ENCODE results near the gene RGS14.
"Not testable (repeated sequence)": the region's sequence is repeated elsewhere in the genome, so short reads cannot be mapped to it uniquely, and the experiment has no call there.

RGS14 gene

GRCh38 chr5:177367323-177367848 lies 9.7 kb downstream of the RGS14 start:
- DNase-seq: no peak

GRCh38 chr5:177367981-177368868 lies 10.5 kb downstream of the RGS14 start:
- DNase-seq: no peak

- no peak for DNase-seq
Measured at GRCh38 chr5:177368869-177369644, 11.3 kb downstream of the RGS14 start.

DNA sequence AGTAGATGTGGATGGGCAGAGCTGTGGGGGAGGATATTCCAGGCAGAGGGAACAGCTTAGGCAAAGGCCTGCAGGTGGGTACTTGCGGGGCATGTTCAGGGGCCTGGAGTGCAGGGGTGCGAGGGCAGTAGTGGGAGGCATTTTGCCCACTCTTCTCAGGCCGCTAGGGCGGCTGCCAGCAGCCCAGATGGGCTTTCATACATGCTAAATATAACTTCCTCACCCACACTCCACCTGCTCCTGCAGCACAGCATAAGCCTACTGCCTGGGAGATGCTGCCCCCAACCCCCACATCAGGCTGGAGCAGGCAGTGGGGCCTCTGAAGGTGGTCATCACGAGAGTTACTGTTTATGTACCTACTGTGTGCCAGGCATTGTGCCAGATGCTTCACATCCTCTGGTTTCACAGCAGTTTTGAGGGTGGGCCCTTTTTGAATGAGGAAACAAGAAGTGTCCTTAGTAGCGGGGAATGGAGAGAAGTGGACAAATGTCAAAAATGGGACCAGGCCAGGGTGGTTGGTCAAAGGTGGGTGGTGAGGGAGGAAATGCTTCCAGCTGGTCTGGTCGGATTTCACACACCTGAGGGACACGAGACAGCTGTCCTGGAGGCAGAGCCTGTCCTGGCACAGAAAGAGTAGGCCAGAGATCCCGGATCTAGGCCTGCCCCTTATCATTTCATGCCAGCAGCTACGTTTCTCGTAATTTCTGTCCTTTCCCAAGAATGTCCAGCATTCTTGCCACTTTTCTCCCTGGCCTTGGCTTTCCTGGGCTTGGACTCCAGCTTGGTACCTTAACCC lies 12.1 kb downstream of the RGS14 start:
- DNase-seq: no peak

GRCh38 chr5:177370488-177371119 lies 12.9 kb downstream of the RGS14 start:
- no peak for DNase-seq

DNA sequence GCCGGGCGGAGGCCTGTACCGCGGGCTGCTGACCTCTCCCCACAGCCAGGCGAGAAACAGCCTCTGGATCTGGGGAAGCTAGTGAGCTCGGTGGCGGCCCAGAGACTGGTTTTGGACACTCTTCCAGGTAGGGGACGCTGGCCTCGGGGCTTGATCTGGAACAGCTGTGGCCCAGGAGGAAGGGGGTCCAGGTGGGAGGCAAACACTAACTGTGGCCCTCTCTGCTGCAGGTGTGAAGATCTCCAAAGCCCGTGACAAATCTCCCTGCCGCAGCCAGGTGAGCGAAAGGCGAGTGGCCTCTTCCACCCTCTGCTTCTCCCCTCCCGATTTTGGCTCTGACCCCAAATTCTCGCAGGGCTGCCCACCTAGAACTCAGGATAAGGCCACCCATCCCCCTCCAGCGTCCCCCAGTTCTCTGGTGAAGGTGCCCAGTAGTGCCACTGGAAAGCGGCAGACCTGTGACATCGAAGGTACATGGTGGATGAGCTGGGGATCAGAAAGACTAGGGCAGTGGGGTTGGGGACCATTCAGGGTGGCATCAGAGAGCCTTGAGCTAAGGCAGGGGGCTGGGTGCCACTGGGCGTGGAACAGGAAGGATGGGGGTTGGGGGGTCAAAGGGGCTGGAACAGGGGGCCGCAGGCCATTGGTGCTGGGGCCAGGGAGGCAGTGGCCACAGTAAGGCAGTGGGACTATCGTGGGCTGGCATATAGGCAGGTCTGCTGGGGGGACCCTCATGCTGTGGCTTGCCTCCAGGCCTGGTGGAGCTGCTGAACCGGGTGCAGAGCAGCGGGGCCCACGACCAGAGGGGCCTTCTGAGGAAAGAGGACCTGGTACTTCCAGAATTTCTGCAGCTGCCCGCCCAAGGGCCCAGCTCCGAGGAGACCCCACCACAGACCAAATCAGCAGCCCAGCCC lies 13.7 kb downstream of the RGS14 start:
- no peak for DNase-seq

DNA sequence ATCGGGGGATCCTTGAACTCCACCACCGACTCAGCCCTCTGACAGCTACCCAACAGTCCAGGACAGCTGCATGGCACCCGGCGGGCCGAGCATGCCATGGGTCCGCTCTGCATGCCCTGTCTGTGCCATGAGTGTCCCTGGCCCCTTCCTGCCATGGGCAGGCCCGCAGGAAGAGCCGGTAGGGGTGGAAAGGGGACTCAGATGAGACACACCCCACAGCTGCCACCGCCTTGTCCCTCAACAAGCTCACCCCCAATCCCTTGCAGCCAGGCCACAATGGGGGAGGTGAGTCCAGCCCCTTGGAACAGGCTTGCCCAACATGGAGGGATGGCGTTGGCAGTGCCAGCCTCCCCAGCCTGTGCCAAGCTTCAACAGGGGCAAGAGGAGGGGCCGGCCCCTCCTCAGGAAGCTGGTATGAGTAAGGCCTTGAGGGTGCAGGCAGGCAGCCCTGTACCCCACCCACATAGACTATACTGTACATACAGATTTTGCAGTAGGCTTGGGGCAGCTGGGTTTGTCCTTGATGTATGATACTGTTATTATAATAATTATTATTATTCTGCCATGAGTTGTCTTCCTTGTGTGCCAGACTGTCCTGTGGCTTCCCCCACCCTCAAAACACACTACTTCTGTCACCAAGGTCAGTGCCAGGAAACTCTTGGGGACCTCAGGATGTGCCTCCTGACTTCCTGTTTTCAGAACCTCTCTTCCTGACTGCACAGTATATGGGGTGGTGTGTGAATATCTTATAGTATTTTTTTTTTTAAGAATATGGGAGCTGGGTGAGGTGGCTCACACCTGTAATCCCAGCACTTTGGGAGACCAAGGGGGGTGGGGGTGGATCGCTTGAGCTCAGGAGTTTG lies 14.5 kb downstream of the RGS14 start:
- DNase-seq: no peak

- DNase-seq: no peak
Measured at GRCh38 chr5:177372910-177373309, 15.2 kb downstream of the RGS14 start.

DNA sequence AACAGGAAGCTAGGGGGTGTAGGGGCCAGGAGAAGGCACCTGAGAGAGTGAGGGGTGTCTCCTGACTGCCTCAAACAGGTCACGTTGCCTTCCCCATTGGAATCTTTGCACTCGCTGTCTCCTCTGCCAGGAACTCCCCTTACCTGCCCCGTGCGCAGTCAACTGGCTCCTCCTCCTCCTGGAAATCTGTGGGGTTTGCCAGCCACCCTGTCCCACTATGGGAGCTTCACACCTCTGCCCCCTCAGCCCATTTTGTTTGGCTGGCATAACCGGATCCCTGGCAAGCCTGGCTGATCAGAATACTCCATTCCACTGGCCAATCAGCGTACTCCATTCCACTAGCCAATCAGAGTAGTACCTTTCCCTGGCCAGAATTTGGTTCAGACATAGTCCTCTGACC lies 16.1 kb downstream of the RGS14 start:
- no peak for DNase-seq

GRCh38 chr5:177374211-177374610 lies 16.5 kb downstream of the RGS14 start:
- no peak for DNase-seq

DNA sequence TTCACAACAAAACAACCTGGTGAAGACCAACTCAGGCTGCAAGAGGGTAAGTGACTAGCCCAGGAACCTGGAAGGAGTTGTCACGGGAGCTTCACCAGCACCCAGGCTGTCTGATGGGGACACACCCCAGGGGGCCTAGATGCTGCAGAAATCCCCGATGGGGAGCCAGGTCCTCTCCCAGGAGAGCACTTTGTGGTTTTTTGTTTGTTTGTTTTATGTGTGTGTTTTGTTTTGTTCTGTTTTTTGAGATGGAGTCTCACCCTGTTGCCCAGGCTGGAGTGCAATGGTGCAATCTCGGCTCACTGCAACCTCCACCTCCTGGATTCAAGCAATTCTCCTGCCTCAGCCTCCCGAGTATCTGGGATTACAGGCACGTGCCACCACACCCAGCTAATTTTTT lies 17.8 kb downstream of the RGS14 start:
- not testable (repeated sequence) for DNase-seq

- no peak for DNase-seq
Measured at GRCh38 chr5:177376107-177376506, 18.4 kb downstream of the RGS14 start.

DNA sequence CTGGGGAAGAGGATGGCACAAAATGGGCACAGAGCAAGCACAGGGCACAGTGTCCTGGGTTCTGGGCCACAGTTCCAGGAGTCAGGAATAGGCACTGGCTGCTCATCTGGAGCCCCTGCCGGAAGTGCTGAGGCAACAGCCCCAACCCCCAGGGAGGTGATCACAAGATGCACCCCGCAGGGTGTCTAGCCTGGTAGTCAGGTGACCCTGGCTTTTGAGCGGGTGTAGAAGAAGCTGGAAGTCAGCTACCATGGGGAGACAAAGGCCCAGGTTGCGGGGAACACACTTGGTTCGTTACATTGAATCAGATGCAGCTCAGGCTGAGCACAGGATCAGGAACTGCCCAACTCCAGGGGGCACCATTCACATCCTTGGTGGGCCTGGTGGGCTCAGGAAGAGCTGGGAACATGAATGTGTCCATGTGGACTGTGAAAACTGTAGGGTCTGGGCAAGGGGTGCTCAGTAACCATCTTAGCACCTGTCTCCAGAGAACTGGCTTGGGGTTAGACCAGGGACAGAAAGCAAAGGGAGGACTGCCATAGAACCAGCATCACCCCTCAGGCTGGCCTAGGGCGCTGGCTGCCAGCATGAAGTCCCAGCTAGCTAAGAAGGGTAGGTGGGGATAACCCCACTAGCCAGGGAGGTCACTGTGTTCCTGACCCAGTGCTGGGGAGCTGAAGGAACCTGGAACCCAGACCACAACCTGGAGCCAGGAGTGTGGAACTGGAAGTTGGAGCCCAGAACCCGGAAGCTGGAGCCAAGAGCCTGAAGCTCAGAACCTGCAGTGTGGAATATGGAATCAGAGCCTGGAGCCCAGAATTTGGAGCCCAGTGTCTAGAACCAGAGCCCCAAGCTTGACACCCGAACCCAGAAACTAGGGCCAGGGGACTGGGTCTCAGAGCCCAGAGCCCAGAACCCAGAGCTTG lies 20.4 kb downstream of the RGS14 start:
- DNase-seq: no peak

DNA sequence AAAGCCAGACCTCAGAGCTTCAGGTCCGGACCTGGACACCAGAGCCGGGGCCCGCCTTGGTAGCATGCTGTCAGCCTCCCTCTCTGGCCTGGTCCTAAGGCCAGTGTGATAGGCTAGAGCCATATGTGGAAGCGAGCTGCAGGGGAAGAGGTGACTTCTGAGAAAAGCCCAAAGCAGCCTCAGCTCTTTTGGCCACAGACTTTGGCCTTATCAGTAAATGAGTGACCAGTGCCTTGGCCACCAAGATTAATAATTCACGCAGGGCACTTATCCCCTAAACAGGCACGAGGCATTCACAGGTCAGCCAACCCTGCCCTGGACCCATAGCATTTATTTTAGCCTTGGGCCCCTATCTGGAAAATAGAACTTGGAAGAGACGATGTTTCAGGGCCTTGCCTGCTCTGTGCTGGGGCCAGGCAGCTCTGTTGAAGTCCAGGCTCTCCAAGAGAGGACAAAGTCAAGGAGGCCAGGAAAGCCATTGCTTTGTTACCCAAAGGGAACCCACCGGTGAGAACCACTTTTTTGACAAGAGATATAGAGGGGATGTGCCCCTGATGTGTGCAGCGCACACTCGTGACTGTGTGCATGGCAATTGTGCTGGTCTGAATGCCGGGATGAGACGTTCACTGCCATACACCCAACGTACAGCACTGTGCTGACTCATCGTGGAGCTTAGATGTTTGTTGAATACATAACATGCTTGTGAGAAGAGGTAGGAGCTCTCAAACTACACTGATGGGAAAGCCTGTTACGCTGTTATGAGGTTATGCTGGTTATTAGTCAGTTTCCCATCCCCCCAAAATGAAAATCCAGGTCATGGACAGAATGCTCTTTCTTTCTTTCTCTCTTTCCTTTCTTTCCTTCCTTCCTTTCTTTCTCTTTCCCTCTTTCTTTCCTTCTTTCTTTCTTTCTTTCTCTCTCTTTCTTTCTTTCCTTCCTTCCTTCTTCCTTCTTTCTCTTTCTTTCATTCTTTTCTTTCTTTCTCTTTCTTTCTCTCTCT lies 21.5 kb downstream of the RGS14 start:
- DNase-seq: no peak

- no peak for DNase-seq
Measured at GRCh38 chr5:177380805-177381126, 23.0 kb downstream of the RGS14 start.

DNA sequence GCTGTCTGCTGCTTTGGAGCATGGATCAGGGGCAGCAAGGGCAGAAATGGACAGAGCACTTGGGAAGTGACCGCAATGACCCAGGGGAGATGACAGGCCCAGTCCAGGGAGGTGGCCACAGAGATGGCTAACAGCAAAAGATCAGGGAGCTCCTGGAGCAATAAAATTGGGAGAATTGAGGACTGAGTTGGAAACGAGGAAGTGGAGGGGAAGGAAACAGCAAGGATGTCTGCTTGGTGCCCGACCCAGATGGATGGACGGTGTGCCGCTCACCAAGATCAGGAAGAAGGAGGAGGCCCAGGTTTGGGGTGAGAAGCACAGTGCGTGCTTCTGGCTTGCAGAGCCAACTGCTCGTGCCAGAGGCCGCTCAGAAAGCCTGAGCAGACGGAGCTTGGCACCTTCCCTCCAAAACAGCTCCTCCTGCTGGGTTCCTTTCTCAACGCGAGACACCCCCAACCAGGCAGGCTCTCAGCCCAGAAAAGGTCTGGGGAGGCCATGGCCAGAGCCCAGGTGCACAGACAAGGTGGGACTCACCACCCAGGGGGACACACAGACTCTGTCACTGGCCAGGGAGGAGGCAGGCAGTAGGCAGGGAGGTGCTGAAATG lies 24.8 kb downstream of the RGS14 start:
- no peak for DNase-seq

GRCh38 chr5:177383181-177383580 lies 25.5 kb downstream of the RGS14 start:
- DNase-seq: no peak

- DNase-seq: no peak
Measured at GRCh38 chr5:177384134-177384533, 26.4 kb downstream of the RGS14 start, which contains the start of gene SLC34A1. Gene SLC34A1, plus strand, starts transcription at chr5:177384434. Its CDS starts 1,308 bp downstream, at chr5:177385742.
